Stimulated activated CD8-positive, alpha-beta memory T cell treated with anti-CD3 and anti-CD28 coated beads, Interleukin-4, amount 100 ng/mL, for 4 hours (primary cell): Measurements from ENCODE around the gene MAGI2.
"Not testable (repeated sequence)": the region's sequence is repeated elsewhere in the genome, so short reads cannot be mapped to it uniquely, and the experiment has no call there.

Experiments
- DNase-seq, 2 donors: peaks; one replicate each; pipeline ENCODE4 v3.0.0-alpha.2; 2020; ENCODE audit warnings: low read depth in 2 of 2, low spot score in 1 of 2

The MAGI2 gene

DNA sequence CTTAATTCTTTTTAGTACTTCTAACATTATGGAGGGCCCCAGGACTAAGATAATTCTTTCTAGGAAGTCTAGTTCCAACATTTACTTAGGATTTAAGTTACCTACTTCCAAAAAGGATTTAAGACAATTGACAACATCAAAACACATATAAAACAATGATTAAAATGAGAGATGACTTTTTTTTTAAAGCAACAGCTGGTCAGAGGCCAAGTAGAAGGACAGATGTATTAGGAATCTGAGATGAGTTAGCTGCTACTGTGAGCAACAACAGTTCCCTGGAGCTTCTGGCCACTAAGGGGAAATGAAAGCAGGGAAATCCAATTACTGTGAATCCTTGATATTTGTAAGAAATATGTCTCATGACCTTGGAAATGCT lies 1432.6 kb downstream of the MAGI2 start:
- no peak for DNase-seq

DNA sequence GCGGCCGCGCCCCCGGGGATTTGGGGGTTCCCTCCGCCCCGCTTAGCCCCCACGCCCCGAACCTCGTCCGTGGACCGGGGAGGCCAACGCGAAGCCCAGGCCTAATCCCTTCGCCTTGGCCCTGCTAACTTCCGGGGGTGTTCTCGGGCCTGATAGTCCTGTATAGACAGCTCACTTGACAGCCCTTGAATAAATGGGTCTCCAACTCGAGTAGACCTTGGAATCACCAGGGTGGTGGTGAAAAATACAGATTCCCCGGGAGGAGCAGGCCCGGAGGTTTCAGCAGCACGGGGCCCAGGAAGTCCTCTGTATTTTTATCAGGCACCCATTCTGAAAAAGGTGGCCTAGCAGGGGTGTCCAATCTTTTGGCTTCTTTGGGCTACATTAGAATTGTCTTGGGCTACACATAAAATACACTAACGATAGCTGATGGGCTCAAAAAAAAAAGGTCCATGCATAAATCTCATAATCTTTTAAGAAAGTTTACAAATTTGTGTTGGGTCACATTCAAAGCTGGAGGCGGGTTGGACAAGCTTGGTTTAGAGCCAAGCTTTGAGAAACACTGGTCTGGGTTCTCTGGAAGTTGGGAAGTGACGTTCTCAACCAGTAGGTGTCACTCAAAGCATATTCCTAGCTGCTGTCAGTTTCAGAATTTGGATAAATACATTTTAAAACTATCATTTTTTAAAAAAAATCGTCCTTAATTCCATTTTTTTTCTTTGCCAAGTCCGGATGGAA lies 1433.2 kb downstream of the MAGI2 start:
- DNase-seq, result no peak

DNA sequence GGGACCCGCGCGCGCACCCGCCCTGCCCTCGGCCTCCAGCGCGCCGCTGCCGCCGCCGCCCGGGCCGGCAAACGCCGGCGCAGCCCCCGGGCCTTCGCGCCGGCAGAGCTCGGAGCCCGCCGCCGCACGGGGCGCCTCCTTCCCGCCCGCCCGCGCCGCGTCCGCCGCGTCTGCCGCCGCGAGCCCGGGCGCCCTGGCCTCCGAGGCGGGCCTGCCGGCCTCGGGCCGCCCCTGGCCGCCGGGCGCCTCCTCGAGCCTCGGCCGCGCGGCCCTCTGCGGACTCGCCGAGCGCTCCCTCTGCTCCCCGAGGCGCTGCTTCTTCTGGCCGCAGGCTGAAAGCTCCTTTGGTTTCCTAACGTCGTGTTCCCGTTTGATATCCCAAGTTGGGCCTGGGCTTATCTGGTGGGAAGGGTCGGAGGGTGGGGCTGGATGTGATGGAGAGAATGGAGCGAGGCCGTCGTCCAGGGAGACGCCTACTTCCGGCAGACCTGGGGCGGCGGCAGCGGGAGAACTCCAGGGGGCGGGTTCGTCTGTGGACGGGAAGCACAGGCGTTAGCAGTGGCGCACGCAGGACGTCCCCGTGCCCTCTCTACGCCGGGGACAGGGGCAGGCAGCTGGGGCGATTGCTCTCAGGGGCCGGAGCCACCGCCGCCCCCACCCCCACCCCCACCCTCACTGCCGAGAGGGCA lies 1433.9 kb downstream of the MAGI2 start:
- DNase-seq, result peak in 1 of 2 donors; percentile 15

DNA sequence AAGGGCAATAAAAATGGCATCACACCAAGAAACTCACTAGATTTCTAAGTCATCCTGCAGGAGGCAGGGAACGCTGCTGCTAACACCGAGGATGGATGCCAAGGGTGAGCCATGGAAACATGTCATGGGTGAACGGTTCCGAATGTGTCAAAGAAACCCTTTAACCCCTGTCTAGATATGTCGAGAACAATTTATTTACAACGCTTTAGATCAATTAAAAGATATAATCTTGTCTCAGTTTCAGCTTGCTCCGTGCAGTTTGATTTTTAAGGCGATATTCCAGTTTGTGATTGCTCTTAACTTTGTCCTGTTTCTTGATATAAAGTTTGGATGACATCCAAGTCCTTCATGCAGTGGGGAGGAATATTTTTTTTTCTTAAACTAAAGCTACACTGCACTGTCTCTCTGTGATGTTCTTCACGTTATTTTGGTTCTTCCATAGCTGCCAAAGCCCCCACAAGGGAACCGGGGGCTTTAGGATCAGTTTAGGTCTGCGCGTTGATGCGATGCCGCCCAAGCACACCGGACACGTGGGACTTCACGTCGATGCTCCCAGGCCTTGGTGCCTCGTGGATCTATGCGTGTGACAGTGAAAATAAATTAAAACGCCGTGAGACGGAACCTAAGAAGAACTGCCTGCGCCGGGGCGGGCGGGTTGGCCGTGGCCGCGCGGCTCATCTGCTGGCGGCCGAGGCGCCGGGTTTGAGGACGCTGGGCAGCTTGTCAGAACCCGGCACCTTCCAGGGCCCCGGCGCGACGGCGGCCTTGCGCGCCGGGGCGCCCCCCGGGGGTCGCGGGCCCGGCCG lies 1434.6 kb downstream of the MAGI2 start:
- no peak for DNase-seq

DNA sequence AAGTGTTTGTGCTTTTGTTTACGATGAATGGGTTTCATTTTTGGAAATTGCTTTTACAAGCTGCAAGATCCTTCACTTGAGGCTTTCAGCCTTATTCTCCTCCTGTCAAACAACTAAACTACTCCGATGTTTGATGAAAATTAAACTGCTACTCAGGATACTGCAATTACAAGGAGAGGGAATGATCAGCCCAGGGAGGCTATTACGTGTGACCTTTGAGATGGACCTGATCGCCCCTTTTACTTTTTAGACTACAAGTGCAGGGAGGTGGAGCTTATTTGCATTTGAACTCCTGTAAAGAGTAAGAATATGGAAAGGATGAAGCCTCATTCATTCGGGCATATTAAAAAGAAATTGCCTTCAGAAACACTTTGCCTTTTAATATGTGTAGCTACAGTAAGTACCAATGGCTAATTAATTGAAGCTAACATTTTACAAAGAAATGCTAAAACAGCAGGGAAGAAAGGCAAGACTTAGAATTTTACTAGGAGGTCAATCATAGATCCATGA lies 1435.8 kb downstream of the MAGI2 start:
- no peak for DNase-seq

DNA sequence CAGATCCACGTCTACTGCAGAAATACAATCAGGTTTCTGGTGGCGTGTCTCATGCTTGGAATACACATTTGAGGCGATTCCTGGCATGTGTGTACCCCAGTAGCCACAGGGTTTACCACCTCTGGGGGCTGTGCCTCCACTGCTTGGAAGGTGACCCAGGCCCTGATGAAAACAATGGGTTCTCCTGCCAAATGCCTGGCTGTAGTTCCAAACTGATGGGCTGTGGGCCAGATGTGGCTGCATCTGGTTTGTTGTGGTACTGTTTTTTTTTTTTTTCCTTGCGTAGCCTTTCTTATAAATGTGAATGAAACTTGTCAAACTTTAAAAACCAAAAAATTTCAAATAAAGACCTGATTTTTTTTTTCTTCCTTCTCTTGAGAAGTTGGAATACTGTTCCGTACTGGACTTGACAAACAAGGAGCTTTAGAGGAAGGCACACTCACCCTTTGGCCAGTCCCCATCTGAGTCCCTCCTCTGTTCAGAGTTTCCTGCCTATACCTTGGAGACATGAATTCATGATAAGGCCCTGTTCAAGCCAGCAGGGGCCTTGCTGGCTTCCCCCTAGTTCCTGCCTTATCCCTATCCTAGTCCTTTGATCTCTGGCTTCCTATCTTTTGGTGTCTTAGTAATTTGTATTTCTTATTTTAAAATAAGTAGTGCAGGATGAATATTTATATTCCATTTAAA lies 1437.8 kb downstream of the MAGI2 start:
- DNase-seq, result no peak

DNA sequence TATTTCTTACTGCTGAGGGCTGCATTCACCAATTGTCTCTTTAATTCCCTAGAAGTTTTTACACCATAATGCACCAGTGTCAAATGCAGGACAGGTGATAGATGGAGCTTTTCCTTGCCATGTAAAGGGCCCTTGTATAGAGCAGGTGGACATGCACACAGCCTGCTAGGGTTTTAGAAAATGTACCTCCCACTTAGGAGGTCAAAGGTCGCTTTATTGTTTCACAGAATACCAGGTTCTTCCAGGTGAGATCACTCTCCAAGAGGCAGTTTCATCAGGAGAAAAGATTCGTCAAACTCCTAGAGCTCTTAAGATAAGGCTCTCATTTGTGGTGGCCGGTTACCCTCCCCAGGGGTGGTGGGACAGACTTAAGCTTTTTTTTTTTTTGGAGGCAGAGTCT lies 1439.1 kb downstream of the MAGI2 start:
- DNase-seq, result no peak

DNA sequence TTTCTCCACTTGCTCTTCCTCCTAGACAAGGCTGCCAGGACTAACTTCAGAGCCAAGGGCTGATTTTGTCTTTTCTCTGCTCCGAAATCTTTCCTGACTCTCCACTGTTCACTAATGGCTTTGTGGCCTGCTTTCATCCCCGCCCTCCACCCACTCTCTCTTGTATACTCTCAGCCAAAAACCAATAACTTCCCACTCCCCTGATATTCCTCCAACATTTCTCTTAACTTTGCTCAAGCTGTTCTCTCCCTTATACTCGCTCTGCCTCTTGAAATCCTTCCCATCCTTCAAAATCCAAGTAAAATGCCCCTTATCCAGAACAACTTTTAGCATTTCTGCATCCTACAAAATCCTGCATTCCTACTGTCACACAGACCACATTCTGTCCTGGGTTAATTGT lies 1440.1 kb downstream of the MAGI2 start:
- no peak for DNase-seq

DNA sequence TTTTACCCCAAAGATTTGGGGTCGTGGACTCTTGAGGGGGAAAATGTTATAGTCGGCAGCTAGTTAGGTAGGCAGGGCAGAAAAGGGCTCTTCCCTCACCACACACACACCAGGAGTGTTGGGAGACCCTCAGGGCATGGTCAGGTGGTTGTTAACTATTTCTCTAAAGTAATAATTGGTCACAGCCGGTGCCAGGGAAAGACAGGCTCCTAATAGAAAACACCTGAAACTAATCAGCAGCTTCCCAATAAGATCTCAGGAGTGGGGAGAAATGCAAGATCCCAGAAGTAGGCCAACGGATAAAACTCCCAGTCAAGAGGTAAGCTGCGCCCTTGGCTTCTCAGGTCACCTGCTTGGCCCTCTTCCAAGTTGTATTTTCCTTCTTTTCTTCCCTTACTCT lies 1441.8 kb downstream of the MAGI2 start:
- DNase-seq, result no peak

DNA sequence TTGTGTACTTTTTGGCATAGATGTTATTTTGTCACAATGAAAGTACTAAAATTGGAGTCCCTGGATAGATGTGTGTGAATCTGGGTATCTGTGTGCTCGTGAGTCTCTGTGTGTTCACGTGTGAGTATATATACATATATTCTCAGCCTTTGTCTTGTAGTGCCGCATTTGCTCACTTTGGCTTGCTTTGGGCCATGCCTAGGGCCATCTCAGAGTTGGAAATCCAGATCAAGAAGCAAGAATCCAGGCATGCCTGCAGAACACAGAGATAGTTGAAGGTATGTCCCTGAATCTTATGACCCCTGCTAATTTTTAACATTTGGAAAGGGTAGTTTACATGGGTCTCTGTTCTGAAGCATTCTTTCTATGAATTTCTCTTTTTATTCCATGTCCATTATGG lies 1446.2 kb downstream of the MAGI2 start:
- DNase-seq, result no peak

DNA sequence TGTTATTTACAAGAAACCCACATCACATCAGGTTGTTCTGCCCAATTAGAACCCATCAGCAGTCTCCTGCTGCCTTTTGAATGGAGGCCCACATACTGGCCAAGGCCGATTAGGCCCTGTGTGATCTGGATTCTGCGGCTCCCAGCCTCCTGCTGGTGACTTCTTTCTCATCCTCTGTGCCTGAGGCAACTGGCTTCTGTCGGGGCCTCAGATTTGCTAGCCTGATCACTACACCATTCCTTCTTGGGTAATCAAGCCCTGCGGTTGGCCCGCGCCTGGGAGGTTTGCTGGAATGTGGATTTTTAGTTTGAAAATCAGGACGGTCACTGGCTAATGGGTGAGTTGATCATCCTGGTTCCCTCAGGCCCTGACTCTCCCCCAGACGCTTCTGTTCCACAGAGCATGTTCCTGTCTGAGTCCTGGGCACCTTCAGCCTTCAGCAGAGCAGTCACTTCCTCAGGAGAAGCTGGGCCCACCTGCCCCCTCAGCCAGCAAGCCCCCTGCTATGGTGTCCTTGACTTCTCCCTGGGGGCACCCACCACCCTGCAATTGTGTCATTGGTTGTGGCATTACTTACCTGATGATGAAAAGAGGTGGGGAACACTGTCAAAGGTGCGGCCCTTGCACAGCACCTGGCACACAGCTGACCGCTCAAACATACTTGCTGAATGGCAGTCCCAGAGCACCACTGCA lies 1447.3 kb downstream of the MAGI2 start:
- DNase-seq, result no peak

DNA sequence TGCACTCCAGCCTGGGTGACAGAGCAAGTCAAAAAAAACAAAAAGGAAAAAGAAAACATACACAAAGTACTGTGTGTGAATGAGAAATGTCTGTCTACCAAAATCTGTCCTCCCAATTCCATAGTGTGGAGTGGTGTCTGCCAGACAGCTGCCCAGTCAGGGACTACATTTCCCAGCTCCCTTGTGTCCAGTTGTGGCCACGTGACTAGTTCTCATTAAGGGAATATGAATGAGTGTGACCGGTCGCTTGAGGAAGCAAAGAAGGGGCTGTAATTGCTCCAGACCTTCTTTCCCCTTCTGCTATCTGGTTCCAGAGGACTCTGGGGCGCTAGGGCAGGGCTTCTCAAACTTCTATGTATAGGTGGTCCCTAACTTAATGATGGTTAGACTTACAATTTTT lies 1450.8 kb downstream of the MAGI2 start:
- no peak for DNase-seq

DNA sequence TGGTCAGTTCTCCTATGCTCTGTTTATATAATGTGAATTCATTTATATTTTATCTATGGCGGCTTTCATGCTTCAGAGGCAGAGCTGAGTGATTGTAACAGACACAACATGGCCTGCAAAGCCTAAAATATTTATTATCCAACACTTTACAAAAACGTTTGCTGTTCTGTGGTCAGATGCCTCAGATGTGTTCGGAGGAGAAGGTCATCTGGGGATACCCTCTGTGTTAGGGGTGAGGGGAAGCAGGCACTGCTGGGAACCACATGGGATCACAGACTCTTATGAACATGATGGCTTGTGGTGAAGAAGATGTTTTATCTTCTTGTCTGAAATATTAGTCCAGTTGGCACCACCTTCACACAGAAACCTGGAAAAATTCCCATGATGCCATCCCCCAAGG lies 1451.4 kb downstream of the MAGI2 start:
- no peak for DNase-seq

DNA sequence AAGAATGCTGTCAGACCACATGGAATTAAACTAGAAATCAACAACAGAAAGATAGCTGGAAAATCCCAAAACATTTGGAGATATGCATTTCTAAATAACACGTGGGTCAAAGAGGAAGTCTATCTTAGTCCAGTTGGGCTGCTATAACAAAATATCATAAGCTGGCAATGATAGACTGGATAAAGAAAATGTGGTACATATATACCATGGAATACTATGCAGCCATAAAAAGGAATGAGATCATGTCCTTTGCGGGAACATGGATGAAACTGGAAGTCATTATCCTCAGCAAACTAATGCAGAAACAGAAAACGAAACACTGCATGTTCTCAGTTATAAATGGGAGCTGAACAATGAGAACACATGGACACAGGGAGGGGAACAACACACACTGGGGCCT lies 1454.3 kb downstream of the MAGI2 start:
- DNase-seq, result not testable (repeated sequence)

DNA sequence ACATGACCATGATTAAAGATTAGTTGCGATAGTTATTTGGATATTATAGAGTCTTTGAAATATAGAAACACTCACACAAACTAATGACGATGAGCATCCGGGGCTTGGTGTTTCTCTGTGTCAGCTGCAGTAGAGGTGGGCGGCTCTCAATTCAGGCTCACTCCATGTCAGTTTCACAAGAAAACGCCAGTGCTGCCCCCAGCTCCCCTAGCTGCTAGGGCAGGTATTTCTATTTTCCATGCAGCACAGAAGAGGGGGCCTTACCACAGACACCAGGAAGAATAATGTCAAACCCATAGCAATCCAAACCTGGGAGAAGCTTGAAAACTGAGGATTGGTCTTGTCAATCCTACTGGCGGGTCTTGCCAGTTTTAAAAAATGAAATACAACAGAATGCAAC lies 1457.8 kb downstream of the MAGI2 start:
- no peak for DNase-seq

DNA sequence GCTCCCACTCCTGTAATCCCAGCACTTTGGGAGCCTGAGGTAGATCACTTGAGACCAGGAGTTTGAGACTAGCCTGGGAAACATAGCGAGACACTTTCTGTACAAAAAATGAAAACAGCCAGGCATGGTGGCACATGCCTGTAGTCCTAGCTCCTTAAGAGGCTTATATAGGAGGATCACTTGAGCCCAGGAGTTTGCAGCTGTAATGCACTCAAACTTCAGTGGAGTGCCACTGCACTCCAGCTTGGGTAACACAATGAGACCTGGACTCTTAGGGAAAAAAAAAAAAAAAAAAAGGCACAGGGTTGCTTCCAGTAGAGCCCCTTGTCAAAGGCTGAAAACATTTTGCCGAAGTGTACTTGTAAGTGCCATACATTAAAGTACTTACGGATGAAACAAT lies 1459.6 kb downstream of the MAGI2 start:
- DNase-seq, result no peak

DNA sequence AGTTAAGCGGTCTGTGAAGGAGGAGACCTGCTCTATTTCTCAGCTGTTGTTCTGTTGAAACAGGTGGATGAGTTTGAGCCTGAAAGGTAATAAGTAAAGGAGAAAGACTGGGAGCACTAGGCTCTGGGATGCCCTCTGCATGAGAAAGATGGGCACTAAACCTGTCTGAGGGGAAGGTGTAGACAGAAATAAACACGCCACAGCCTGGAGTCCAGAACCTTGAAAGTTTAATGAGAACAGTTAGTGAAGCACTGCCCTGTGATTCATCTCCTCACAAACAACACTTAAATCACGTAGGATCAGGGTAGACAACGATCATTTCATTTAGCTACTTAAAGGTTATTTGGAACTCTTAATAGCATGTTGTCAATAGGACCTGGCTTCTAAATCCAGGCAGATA lies 1461.8 kb downstream of the MAGI2 start:
- DNase-seq, result no peak

DNA sequence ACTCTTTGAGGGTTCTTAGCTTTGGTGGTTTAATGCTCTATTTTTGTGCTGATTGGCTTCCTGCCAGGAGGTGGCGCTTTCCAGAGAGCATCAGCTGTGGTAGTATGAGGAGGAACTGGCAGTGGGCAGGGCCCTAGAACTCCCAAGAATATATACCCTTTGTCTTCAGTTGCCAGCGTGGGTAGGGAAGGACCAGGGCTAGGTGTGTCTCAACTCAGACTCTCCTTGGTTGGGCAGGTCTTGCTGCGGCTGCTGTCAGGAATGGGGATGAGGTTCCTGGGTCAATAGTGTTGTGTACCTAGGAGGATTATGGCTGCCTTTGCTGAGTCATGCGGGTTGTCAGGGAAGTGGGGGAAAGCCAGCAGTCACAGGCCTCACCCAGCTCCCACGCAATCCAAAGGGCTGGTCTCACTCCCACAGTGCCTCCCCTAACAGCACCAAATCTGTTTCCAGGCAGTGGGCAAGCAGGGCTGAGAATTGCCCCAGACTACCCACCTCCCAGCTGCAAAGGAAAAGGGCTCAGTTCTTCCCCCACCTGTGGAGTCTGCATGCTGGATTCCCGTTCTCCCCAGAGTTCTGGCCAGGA lies 1463.4 kb downstream of the MAGI2 start:
- DNase-seq, result no peak

DNA sequence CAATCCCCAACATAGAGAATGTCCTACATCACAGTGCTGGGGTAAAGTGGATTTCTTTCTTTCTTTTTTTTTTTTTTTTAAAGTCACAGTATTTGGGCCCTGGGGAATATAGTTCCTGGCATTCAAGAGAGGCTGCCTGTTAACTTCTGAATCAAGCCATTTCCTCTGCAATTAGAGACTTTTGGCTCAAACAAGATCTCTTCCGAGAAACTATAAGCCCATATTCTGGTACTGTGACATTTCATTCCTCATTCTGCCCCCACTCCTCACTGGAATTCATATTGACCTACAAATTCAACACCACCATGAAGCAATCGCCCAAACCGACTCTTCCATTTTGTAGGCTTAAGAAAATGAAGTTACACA lies 1467.5 kb downstream of the MAGI2 start:
- no peak for DNase-seq

DNA sequence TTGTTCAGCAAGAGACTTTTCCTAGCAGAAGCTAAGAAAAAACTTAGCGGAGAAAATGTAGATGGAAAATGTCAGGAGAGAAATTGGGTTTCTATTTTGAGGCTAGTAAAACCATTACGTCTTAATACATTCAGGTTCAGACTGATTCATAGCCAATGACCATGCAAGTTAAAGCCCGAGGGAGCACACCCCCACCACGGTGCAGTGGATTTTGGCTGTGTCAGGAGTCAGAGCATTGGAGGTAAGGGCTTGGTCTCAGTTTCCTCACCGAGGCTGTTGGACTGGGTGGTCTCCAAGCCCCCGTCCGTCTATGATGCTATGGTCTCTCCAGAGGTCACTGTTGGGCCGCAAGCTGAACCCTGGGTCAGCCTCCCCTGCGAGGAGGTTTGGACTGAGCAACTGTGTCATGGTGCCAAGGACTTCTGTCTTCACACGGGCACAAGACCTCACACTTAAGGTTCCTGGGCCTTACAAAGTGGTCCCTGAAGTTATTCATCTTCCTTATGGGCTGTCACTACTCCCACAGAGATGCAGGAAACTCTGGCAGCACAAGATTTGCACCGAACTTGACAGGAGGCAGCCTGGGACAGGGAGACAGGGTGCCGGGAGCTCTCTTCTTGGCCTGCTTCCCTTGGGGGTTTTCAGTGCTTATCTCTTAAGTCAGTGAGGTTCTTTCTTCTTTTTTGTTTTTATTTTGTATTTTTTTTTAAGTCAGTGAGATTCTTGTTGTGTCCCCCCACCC lies 1468.1 kb downstream of the MAGI2 start:
- DNase-seq, result no peak
